CD14-positive monocyte (primary cell): ENCODE results near the gene CSMD2. TPM values are rescaled to one million over a fixed set of nuclear protein-coding genes. Genes with fewer than 3 reads are reported as not detected.

Source experiments
- DNase-seq, 3 donors: peaks; one replicate each; pipeline ENCODE4 v3.0.0-alpha.2; 2011 to 2022
- H2AFZ ChIP-seq: 2 replicates; pipeline ENCODE4 v1.6.0; 2012; ENCODE audit warnings: mild to moderate bottlenecking, low read depth, low read length, inconsistent platforms; ENCODE audit not compliant: insufficient read depth, poor library complexity, severe bottlenecking
- H3K27ac ChIP-seq, 2 donors: 1 replicate in 1 of 2; 2 replicates in 1 of 2; pipeline ENCODE4 v1.5.1; 2012 to 2013; ENCODE audit warnings: low read length in 2 of 2, control low read depth in 1 of 2, inconsistent platforms in 1 of 2, low read depth in 1 of 2, mild to moderate bottlenecking in 1 of 2
- H3K27me3 ChIP-seq, 2 donors: one replicate each; pipeline versions ENCODE4 v1.6.0 to v1.6.1; 2011 to 2013; ENCODE audit warnings: low read length in 2 of 2; ENCODE audit not compliant: control insufficient read depth in 2 of 2, insufficient read depth in 2 of 2
- H3K36me3 ChIP-seq, 2 donors: replicated peaks in 1 of 2; 1 replicate in 1 of 2; 2 replicates in 1 of 2; pipeline versions ENCODE4 v1.5.1 to v1.6.1; 2012 to 2013; ENCODE audit warnings: low read length in 2 of 2, control low read depth in 1 of 2, inconsistent platforms in 1 of 2, mild to moderate bottlenecking in 1 of 2; ENCODE audit not compliant: insufficient read depth in 2 of 2, control insufficient read depth in 1 of 2
- H3K4me1 ChIP-seq, 2 donors: 1 replicate in 1 of 2; 2 replicates in 1 of 2; pipeline versions ENCODE4 v1.5.1 to v1.6.1; 2012 to 2013; ENCODE audit warnings: low read length in 2 of 2, control low read depth in 1 of 2, inconsistent platforms in 1 of 2, mild to moderate bottlenecking in 1 of 2, moderate library complexity in 1 of 2; ENCODE audit not compliant: insufficient read depth in 2 of 2, control insufficient read depth in 1 of 2
- H3K4me2 ChIP-seq: replicated peaks from 2 replicates; pipeline ENCODE3; 2012; ENCODE audit warnings: low read length, moderate library complexity, mild to moderate bottlenecking; ENCODE audit not compliant: poor library complexity, severe bottlenecking; ENCODE audit errors: extremely low read depth
- H3K4me3 ChIP-seq, 3 experiments: fragments of 200-600 bp in 1 of 3; sonication (generic) in 1 of 3; replicated peaks in 1 of 3; 1 replicate in 2 of 3; 2 replicates in 1 of 3; pipeline ENCODE4 v1.5.1; 2011 to 2013; ENCODE audit warnings: low read length in 3 of 3, mild to moderate bottlenecking in 3 of 3, control low read depth in 2 of 3, low read depth in 2 of 3, inconsistent platforms in 1 of 3, moderate library complexity in 1 of 3
- H3K79me2 ChIP-seq: 2 replicates; pipeline ENCODE4 v1.6.0; 2012; ENCODE audit warnings: mild to moderate bottlenecking, control low read depth, inconsistent platforms, low read length, moderate library complexity; ENCODE audit not compliant: insufficient read depth
- H3K9ac ChIP-seq: 2 replicates; pipeline ENCODE4 v1.6.0; 2017; ENCODE audit warnings: low read length, mild to moderate bottlenecking; ENCODE audit not compliant: insufficient read depth, poor library complexity, severe bottlenecking
- H3K9me3 ChIP-seq, 2 donors: replicated peaks in 1 of 2; 1 replicate in 1 of 2; 2 replicates in 1 of 2; pipeline versions ENCODE4 v1.5.1 to v1.6.1; 2012 to 2013; ENCODE audit warnings: low read length in 2 of 2, control low read depth in 1 of 2; ENCODE audit not compliant: control insufficient read depth in 1 of 2, insufficient read depth in 1 of 2
- H4K20me1 ChIP-seq: 2 replicates; pipeline ENCODE4 v1.6.0; 2012; ENCODE audit warnings: mild to moderate bottlenecking, low read length, control low read depth, moderate library complexity; ENCODE audit not compliant: insufficient read depth
- H3K27ac Mint-ChIP-seq, 7 donors: one replicate each; pipeline ENCODE4 v1.8.0; 2020; ENCODE audit warnings: mild to moderate bottlenecking in 7 of 7, mixed read lengths in 7 of 7, moderate library complexity in 6 of 7, inconsistent platforms in 2 of 7
- H3K27me3 Mint-ChIP-seq, 3 donors: one replicate each; pipeline ENCODE4 v1.8.0; 2021 to 2022; ENCODE audit warnings: low read depth in 3 of 3, mild to moderate bottlenecking in 3 of 3, mixed read lengths in 3 of 3, moderate library complexity in 3 of 3, inconsistent platforms in 1 of 3
- H3K36me3 Mint-ChIP-seq, 2 donors: one replicate each; pipeline ENCODE4 v1.8.0; 2020; ENCODE audit warnings: mixed read lengths in 2 of 2, inconsistent platforms in 1 of 2, mild to moderate bottlenecking in 1 of 2
- H3K4me1 Mint-ChIP-seq: one replicate; pipeline ENCODE4 v1.8.0; 2020; ENCODE audit warnings: mild to moderate bottlenecking, mixed read lengths
- H3K4me3 Mint-ChIP-seq, 2 donors: one replicate each; pipeline ENCODE4 v1.8.0; 2020; ENCODE audit warnings: mild to moderate bottlenecking in 2 of 2, mixed read lengths in 2 of 2, moderate library complexity in 1 of 2
- H3K9me3 Mint-ChIP-seq, 7 donors: one replicate each; pipeline ENCODE4 v1.8.0; 2020 to 2022; ENCODE audit warnings: mixed read lengths in 7 of 7, mild to moderate bottlenecking in 6 of 7, moderate library complexity in 6 of 7, inconsistent platforms in 2 of 7
- CTCF ChIP-seq: fragments of 200-600 bp; IDR thresholded peaks from one replicate; pipeline ENCODE4 v1.8.0; 2022; ENCODE audit warnings: antibody characterized with exemption, mild to moderate bottlenecking
- WGBS: methylation state at CpG from one replicate; pipeline ENCODE4 v1.1.5; 2013; ENCODE audit warnings: missing lambda C conversion rate; ENCODE audit not compliant: insufficient coverage; 5-methylcytosine and 5-hydroxymethylcytosine counted together
- intact Hi-C, 2 donors: fragments of 100-400 bp; cut with micrococcal nuclease; formaldehyde crosslinking; loops; one replicate each; pipeline versions ENCODE4 v1.15.0 to v1.15.1; 2023
- polyA plus RNA-seq, 3 donors: library from polyadenylated mRNA; depleted of rRNA in 1 of 3; unstranded in 2 of 3; stranded (reverse) in 1 of 3; fragments of 300-500 nt in 2 of 3; fragments of >200 nt in 1 of 3; fragmentation: Illumina TruSeq in 2 of 3; gene quantifications; 1 replicate in 2 of 3; 2 replicates in 1 of 3; pipeline ENCODE4 v1.2.3, GENCODE V29; 2012 to 2021

CSMD2 gene
- polyA plus RNA-seq, 3 donors, result 0.04 TPM; not detected in 2

- Histone ChIP-seq H3K4me3 (no peak overlapping the region), H3K9me3 (no peaks in the 10 kb centered on the region), H3K27ac (no peak overlapping the region), H3K4me1 (no peaks in the 10 kb centered on the region), H3K27me3 (no peaks in the 10 kb centered on the region), H3K4me2 (no peak overlapping the region), H3K9ac (no peak overlapping the region), H3K36me3 (no peaks in the 10 kb centered on the region), H2AFZ (no peak overlapping the region), H3K79me2 (no peaks in the 10 kb centered on the region), H4K20me1 (no peaks in the 10 kb centered on the region)
- Mint-ChIP-seq H3K27me3 (peaks cover 2 to 6% (median 5%) of the 10 kb centered on the region in 3 donors), H3K27ac (no peak overlapping the region), H3K36me3 (no peaks in the 10 kb centered on the region), H3K9me3 (peaks cover 0 to 3% (median 0%) of the 10 kb centered on the region in 7 donors), H3K4me1 (no peaks in the 10 kb centered on the region), H3K4me3 (no peak overlapping the region)
- 100% methylated on average over 2 of the region's 5 CpGs for WGBS
- no peak for TF ChIP-seq CTCF
- intact Hi-C loops, result no loop called here
- no peak for DNase-seq
Measured at GRCh38 chr1:33741749-33742148, 423.3 kb downstream of the CSMD2 start.

- Histone ChIP-seq H3K4me3 (no peak overlapping the region), H3K9me3 (no peaks in the 10 kb centered on the region), H4K20me1 (no peaks in the 10 kb centered on the region), H3K36me3 (no peaks in the 10 kb centered on the region), H2AFZ (no peak overlapping the region), H3K9ac (no peak overlapping the region), H3K4me1 (no peaks in the 10 kb centered on the region), H3K27me3 (no peaks in the 10 kb centered on the region), H3K79me2 (no peaks in the 10 kb centered on the region), H3K4me2 (no peak overlapping the region), H3K27ac (no peak overlapping the region)
- intact Hi-C loops, result no loop called here
- no peaks in the 10 kb centered on the region for H3K36me3 Mint-ChIP-seq
- H3K9me3 Mint-ChIP-seq, result peaks cover 0 to 3% (median 0%) of the 10 kb centered on the region in 7 donors
- no peaks in the 10 kb centered on the region for H3K4me1 Mint-ChIP-seq
- H3K27me3 Mint-ChIP-seq, result peaks cover 4 to 6% (median 5%) of the 10 kb centered on the region in 3 donors
- H3K27ac Mint-ChIP-seq, result no peak overlapping the region
- no peak for TF ChIP-seq CTCF
- DNase-seq, result no peak
- no peak overlapping the region for H3K4me3 Mint-ChIP-seq
- WGBS, result 67% methylated on average over 3 of the region's 8 CpGs
Measured at GRCh38 chr1:33740040-33740744, 424.8 kb downstream of the CSMD2 start.
